ENCODE results near the gene PNKD. TPM values are rescaled to one million over a fixed set of nuclear protein-coding genes. Genes with fewer than 3 reads are reported as not detected.

Gene PNKD
- total RNA-seq, 1 donor from 2014 or later: 18.6 TPM

DNA sequence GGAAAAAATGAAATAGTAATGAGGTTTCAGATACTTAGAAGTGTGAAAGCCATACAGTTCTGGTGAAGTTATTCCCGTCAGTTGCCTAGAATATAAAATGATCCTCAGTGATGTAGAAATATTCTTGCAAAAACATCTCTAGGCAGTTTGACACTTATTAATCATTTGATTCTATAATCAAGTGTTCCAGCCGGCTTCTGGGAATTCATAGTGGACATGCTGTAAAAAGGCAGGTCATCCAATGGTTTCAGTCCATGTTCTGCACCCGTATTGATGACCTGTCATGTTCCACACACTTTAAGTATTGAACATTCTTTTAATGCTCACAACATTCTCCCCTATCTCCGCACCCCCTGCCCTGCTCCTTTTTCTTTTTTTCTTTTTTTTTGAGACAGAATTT is 33.5 kb upstream of the PNKD start:
- Mint-ChIP-seq H3K27me3 (ENCODE audit: insufficient read depth) (no peaks in the 10 kb centered on the region), H3K9me3 (no peaks in the 10 kb centered on the region), H3K4me1 (ENCODE audit: low read depth) (peaks cover 28% of the 10 kb centered on the region), H3K4me3 (no peak overlapping the region), H3K27ac (no peak overlapping the region), H3K36me3 (ENCODE audit: low read depth) (peaks cover 50% of the 10 kb centered on the region)
- DNase-seq (ENCODE audit: low spot score): no peak
- intact Hi-C loops (cut with micrococcal nuclease): no loop called here

DNA sequence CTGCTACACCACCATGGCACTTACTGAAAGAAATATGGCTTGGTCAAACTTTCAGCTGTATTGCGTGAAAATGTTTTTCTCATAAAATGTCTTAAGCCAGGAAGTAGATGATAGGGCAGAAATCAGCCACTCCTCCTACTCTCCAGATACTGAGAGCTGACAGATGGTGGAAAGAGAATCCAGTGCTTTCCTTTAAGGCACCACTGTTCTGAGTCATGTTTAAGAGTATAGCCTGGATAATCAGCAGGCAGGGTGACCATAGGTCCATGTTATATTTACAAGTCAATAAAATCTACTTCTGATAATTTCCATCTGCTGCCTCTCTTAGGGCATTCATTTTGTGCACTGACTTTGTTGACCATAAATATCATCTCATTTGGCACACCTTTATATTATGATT is 31.4 kb upstream of the PNKD start:
- peaks cover 41% of the 10 kb centered on the region for H3K36me3 Mint-ChIP-seq (ENCODE audit: low read depth)
- H3K9me3 Mint-ChIP-seq: no peaks in the 10 kb centered on the region
- no peak for DNase-seq (ENCODE audit: low spot score)

DNA sequence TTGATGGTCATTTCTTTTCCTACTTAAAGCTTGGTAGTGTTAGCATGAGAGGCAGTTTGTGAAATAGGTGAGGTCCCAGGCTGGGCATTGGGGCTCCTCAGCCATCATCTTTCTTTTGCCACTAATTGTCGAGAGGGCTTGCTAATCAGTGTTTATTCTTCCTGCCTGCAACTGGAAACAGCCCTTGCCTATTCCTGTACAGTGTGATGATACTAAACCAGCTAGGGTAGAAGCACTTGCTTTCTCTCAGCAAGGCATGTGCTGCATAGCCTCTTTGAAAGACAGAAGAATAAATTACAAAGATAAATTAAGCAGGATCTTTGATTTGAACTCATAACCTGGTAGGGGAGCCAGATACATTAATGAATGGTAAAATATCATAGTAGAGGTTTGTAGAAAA is 26.1 kb upstream of the PNKD start:
- Mint-ChIP-seq H3K27me3 (ENCODE audit: insufficient read depth) (no peaks in the 10 kb centered on the region), H3K27ac (no peak overlapping the region), H3K36me3 (ENCODE audit: low read depth) (peaks cover 45% of the 10 kb centered on the region), H3K9me3 (no peaks in the 10 kb centered on the region), H3K4me3 (no peak overlapping the region), H3K4me1 (ENCODE audit: low read depth) (peaks cover 28% of the 10 kb centered on the region)
- no peak for DNase-seq (ENCODE audit: low spot score)
- intact Hi-C loops (cut with micrococcal nuclease): loop anchor here (2.0 kb wide), 1 partner anchor 13 kb away; no protein-coding TSS in a partner anchor

More for the DNA sequence above, 31.4 kb upstream of the PNKD start:
- no peaks in the 10 kb centered on the region for H3K27me3 Mint-ChIP-seq (ENCODE audit: insufficient read depth)
- intact Hi-C loops (cut with micrococcal nuclease): no loop called here
- no peak overlapping the region for H3K4me3 Mint-ChIP-seq
- H3K4me1 Mint-ChIP-seq (ENCODE audit: low read depth): peaks cover 30% of the 10 kb centered on the region
- peak overlapping the region; percentile 12 for H3K27ac Mint-ChIP-seq

DNA sequence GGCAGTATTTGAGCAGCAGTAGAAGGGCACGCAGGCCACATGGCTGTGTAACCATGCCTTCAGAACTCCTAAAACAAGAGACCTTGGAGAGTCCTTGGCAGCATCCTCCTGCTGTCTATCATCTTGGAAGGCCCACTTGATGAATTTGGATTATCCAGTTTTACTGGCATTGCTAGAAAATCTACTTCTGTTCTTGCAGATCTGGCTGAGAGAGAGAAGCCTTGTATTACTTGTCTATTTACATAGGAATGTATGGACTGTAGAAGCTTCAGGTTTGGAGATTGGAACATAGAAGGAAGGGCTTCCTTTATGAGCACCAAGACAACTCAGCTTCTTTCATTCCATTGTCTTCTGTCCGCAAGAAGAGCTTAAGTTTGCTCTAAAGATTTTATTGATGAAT is 25.7 kb upstream of the PNKD start:
- DNase-seq (ENCODE audit: low spot score): no peak
- no peak overlapping the region for H3K27ac Mint-ChIP-seq
- intact Hi-C loops (cut with micrococcal nuclease): loop anchor here (2.0 kb wide), 1 partner anchor 14 kb away; no protein-coding TSS in a partner anchor
- H3K4me3 Mint-ChIP-seq: no peak overlapping the region
- no peaks in the 10 kb centered on the region for H3K27me3 Mint-ChIP-seq (ENCODE audit: insufficient read depth)
- peaks cover 48% of the 10 kb centered on the region for H3K36me3 Mint-ChIP-seq (ENCODE audit: low read depth)
- H3K4me1 Mint-ChIP-seq (ENCODE audit: low read depth): peaks cover 28% of the 10 kb centered on the region
- H3K9me3 Mint-ChIP-seq: no peaks in the 10 kb centered on the region

DNA sequence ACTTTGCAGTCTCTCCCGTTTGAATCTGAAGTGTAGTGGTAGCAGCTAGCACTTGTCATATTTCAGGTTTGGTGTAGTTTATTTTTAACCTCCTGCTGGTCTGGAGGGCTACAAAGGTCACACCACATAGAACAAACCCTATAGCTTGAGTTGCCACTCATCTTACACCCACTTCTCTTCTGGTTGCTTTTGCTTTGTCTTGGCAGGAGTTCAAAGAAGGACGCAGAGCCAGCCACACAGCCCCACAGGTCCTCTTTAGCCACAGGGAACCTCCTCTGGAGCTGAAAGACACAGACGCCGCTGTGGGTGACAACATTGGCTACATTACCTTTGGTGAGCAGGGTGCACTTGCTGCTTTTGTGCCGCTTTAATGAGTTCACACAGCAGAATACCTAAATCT is 25.1 kb upstream of the PNKD start:
- Mint-ChIP-seq H3K27me3 (ENCODE audit: insufficient read depth) (no peaks in the 10 kb centered on the region), H3K4me3 (no peak overlapping the region), H3K9me3 (no peaks in the 10 kb centered on the region), H3K4me1 (ENCODE audit: low read depth) (peaks cover 28% of the 10 kb centered on the region), H3K36me3 (ENCODE audit: low read depth) (peaks cover 52% of the 10 kb centered on the region), H3K27ac (peak overlapping the region; percentile 46)
- no peak for DNase-seq (ENCODE audit: low spot score)
- intact Hi-C loops (cut with micrococcal nuclease): loop anchor here (2.0 kb wide), 1 partner anchor 14 kb away; no protein-coding TSS in a partner anchor

DNA sequence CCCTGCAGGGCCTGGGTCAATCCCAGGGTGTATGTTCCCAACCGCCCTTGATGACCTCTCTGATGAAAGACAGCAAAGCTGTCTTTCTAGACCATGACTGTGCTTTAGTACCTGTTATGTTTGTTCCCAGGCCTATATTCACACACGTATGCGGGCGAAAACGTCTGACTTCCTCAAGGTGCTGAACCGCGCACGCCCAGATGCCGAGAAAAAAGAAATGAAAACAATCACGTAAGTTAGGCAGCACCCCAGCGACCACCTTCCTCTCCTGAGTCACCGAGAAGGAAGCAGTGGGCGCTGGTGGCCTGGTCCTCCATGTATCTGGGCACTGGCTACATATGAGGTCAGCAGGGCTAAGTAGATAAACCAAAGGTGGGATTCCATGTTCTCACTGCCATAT is 20.6 kb upstream of the PNKD start:
- Mint-ChIP-seq H3K4me1 (ENCODE audit: low read depth) (peaks cover 22% of the 10 kb centered on the region), H3K36me3 (ENCODE audit: low read depth) (peaks cover 64% of the 10 kb centered on the region), H3K27me3 (ENCODE audit: insufficient read depth) (no peaks in the 10 kb centered on the region), H3K4me3 (no peak overlapping the region), H3K9me3 (no peaks in the 10 kb centered on the region), H3K27ac (no peak overlapping the region)
- DNase-seq (ENCODE audit: low spot score): no peak
- intact Hi-C loops (cut with micrococcal nuclease): no loop called here

DNA sequence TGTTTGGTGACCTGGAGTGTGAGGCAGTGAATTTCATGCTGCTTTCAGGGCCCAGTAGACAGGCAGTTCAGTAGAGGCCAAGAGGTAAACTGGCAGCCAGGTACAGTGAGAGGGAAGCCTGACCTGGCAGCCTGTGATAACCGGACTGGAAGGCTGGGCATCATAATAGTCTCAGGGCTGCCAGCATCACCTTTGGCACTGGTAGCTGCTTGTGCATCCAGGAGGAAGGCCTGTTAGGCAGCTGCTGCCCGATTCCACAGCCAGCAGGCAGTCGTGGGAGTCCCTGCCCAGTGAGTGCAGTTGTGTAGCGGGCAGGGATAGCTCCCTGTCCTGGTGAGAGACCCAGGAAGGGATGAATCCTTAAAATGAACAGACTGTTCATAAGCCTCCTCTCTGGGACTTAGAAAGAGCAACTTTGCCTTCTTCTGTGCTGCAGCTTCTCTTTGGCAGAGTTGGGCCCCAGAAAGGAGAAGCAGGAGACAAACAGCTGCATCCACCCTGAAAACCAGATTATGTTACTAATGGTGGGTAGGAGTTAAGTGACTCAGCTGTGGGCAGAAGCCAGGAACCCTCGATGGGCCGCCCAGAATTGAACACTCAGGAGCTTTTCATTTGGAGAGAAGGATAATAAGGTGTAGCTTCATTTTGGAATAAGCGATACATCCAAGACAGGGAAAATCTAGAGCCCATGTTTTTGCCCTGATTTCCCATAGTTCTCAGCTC is 17.6 kb upstream of the PNKD start:
- no peak overlapping the region for H3K4me3 Mint-ChIP-seq
- no peak for DNase-seq (ENCODE audit: low spot score)
- intact Hi-C loops (cut with micrococcal nuclease): no loop called here
- H3K36me3 Mint-ChIP-seq (ENCODE audit: low read depth): peaks cover 64% of the 10 kb centered on the region
- H3K4me1 Mint-ChIP-seq (ENCODE audit: low read depth): peaks cover 34% of the 10 kb centered on the region
- H3K27me3 Mint-ChIP-seq (ENCODE audit: insufficient read depth): no peaks in the 10 kb centered on the region
- H3K9me3 Mint-ChIP-seq: no peaks in the 10 kb centered on the region
- no peak overlapping the region for H3K27ac Mint-ChIP-seq

DNA sequence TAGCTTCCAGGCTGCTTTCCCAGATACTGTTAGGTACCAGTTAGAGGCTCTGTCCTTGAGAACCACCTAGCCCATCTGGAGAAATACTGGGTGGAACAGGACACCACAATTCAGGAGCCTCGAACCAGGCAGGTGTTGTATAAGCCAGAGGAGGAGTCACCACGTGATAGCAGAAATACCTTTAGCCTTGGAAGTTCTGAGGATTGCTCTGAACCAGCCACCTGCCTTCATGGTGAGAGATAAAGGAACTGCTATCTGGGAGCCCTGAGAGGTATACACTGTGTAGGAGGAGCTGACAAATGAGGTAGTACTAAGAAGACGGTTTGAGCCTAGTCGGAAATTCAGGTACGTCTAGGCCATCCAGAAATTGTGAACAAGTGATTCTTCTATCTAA is 17.1 kb upstream of the PNKD start:
- intact Hi-C loops (cut with micrococcal nuclease): no loop called here
- H3K27ac Mint-ChIP-seq: no peak overlapping the region
- H3K4me1 Mint-ChIP-seq (ENCODE audit: low read depth): peaks cover 35% of the 10 kb centered on the region

DNA sequence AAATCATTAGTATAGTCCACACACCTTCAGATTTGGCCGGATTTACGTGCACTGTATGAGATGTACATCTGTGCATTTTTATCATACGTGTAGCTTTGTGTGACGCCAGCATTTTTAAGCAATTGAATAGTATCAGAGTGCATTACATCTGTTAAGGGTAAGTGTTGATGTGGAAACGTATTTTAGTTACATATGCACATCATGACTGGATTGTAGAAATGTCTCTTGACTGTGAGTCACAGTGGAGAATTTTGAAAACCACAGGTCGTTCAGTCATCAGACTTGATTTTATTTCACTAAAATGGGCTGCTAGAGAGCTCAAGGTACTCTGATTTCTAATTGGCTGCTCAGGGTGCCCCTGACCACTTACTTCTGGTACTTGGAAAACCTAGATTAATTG is 14.9 kb upstream of the PNKD start:
- no peak overlapping the region for H3K4me3 Mint-ChIP-seq
- peaks cover 51% of the 10 kb centered on the region for H3K36me3 Mint-ChIP-seq (ENCODE audit: low read depth)
- H3K27me3 Mint-ChIP-seq (ENCODE audit: insufficient read depth): no peaks in the 10 kb centered on the region
- no peaks in the 10 kb centered on the region for H3K9me3 Mint-ChIP-seq
- no peak for DNase-seq (ENCODE audit: low spot score)
- peak overlapping the region; percentile 42 for H3K27ac Mint-ChIP-seq
- intact Hi-C loops (cut with micrococcal nuclease): loop anchor here (1.0 kb wide), 1 partner anchor 15 kb away; the partner anchor contains the start of genes AAMP and PNKD
- peaks cover 35% of the 10 kb centered on the region for H3K4me1 Mint-ChIP-seq (ENCODE audit: low read depth)

More for the DNA sequence above, 17.1 kb upstream of the PNKD start:
- Mint-ChIP-seq H3K36me3 (ENCODE audit: low read depth) (peaks cover 60% of the 10 kb centered on the region), H3K4me3 (no peak overlapping the region), H3K9me3 (no peaks in the 10 kb centered on the region), H3K27me3 (ENCODE audit: insufficient read depth) (no peaks in the 10 kb centered on the region)
- DNase-seq (ENCODE audit: low spot score): no peak

DNA sequence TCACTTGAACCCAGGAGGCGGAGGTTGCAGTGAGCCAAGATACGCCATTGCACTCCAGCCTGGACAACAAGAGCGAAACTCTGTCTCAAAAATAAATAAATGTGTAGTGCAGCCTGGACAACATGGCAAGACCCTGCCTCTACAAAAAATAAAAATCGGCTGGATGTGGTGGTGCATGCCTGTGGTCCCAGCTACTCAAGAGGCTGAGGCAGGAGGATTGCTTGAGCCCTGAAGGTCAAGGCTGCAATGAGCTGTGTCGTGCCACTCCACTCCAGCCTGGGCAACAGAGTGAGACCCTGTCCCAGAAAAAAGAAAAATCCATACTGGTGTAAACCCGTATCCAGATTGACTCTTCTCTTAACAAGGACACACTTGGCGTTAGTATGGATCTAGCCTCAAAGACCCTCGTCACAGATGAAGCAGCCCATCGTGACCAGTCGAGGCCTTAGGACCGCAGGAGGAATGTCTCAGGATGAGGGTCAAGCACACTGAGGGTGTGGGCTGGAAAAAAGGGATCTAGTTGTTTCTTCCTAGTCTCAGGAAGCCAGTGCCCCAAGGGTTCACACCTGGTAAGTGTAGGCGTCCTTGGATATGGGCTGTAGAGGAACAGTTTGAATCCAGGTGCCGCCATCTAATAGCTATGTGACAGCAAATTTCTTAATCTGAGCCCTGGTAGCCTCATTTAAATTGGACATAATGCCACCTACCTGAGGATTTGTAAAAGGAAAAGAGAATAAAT is 13.5 kb upstream of the PNKD start:
- peaks cover 42% of the 10 kb centered on the region for H3K36me3 Mint-ChIP-seq (ENCODE audit: low read depth)
- peaks cover 35% of the 10 kb centered on the region for H3K4me1 Mint-ChIP-seq (ENCODE audit: low read depth)
- H3K27me3 Mint-ChIP-seq (ENCODE audit: insufficient read depth): no peaks in the 10 kb centered on the region
- no peak overlapping the region for H3K27ac Mint-ChIP-seq
- DNase-seq (ENCODE audit: low spot score): no peak
- H3K4me3 Mint-ChIP-seq: no peak overlapping the region
- intact Hi-C loops (cut with micrococcal nuclease): loop anchor here (1.0 to 2.0 kb wide), 3 partner anchors 27 to 70 kb away; no protein-coding TSS in a partner anchor
- H3K9me3 Mint-ChIP-seq: no peaks in the 10 kb centered on the region

DNA sequence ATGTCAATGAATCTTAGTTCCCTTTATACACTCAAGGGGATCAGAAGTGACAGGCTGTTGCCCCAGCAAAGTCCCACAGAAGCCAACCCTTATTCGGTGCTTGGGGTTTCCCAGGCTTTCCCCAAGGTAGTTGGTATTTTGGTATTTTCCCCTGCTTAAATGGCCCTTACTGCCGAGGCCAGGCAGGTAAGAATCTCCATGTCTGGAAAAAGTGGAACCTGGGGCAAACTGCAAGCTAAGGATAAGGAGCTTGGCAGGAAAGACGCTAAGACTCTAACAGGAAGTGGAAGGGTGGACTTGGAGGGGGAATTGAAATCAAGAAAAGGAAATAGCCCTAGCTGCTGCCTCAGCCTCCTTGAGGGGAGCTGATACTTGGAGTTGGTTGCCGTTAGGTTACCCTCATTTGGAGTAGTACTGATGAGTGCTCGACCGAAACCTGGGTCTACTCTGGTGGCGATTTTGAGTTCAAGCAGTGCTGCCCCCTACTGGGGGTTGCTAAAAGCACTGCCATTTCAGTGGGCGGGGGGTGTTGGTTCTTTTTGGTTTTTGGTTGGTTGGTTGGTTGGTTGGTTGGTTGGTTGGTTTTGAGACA is 12.8 kb upstream of the PNKD start:
- no peak overlapping the region for H3K4me3 Mint-ChIP-seq

DNA sequence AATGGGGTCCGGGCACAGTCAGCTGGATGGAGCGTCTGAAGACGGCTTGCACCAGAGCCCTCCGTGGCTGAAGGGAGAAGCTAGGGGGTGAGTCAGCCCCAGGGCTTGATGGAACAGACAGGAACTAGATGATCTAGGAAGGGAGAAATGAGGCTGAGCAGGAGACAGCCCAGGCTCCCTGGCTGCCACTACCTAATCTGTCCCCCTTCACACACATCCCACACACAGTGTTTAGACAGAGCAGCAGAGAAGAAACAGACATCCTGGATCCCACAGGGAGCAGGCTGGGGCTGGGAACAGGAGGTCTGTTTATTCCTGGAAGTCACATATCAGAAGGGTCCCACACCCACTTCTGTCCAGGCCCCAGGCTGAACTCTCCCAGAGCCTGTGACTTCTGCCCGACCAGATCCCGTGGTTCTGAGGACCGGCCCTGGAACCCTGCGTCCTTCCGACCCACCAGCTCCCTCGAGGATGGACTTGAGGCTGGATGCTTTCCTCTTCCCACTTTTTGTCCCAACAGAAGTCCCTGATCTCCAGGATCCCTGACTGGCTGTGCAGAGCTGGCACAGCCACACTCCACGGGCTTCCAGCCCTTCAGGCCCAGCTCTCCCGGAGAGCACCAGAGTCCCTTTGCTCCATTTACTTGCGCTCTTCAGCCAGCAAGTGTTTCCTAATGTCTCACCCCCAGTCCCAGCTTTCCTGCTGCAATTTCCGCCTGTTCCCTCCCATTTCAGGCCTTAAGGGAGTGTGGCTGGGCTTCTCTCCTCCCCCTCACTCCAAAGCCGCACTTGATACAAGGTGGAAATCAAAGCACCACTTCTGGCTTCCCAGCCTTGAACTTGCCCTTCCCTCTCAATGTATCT is 11.0 kb upstream of the PNKD start:
- Mint-ChIP-seq H3K36me3 (ENCODE audit: low read depth) (peaks cover 30% of the 10 kb centered on the region), H3K27ac (peak overlapping the region; percentile 40), H3K27me3 (ENCODE audit: insufficient read depth) (no peaks in the 10 kb centered on the region), H3K4me3 (no peak overlapping the region), H3K4me1 (ENCODE audit: low read depth) (peaks cover 29% of the 10 kb centered on the region), H3K9me3 (no peaks in the 10 kb centered on the region)
- intact Hi-C loops (cut with micrococcal nuclease): no loop called here
- no peak for DNase-seq (ENCODE audit: low spot score)

More for the DNA sequence above, 12.8 kb upstream of the PNKD start:
- Mint-ChIP-seq H3K36me3 (ENCODE audit: low read depth) (peaks cover 38% of the 10 kb centered on the region), H3K4me1 (ENCODE audit: low read depth) (peaks cover 31% of the 10 kb centered on the region), H3K27me3 (ENCODE audit: insufficient read depth) (no peaks in the 10 kb centered on the region), H3K9me3 (no peaks in the 10 kb centered on the region), H3K27ac (peak overlapping the region; percentile 83)
- intact Hi-C loops (cut with micrococcal nuclease): loop anchor here (1.0 to 2.0 kb wide), 3 partner anchors 28 to 71 kb away; no protein-coding TSS in a partner anchor
- peak; percentile 46 for DNase-seq (ENCODE audit: low spot score)
